ENCODE data around the gene NONO.
"Not testable (repeated sequence)": the region's sequence is repeated elsewhere in the genome, so short reads cannot be mapped to it uniquely, and the experiment has no call there.

Gene NONO

DNA sequence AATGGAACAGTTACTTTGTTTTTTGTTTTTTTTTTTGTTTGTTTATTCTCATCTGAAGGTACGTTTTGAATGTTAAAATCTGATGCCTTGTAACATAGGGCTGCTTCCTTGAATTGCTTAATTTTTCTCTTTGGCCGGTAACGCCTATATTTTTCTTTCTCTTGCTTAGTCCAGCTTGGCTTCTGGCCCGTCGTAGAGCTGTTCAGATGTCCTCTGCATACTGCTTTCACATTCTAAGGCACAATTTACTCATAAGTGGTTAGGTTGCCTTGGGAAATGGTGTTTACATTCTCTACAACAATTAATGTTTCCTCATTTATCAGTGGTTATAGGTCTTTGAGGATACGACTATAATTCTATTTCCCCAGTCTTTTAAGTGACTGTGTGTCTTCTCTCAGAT lies 7.9 kb downstream of the NONO start:
- Histone ChIP-seq H3K27ac (ENCODE audit: low read length) (no peak overlapping the region), H3K27me3 (ENCODE audit: control insufficient read depth in 1 of 2, insufficient read depth in 2 of 2, low read length in 2 of 2) (no peaks in the 10 kb centered on the region), H3K36me3 (ENCODE audit: control insufficient read depth in 2 of 2, insufficient read depth in 2 of 2, low read length in 2 of 2) (peaks cover 12 to 18% of the 10 kb centered on the region in 2 donors)

DNA sequence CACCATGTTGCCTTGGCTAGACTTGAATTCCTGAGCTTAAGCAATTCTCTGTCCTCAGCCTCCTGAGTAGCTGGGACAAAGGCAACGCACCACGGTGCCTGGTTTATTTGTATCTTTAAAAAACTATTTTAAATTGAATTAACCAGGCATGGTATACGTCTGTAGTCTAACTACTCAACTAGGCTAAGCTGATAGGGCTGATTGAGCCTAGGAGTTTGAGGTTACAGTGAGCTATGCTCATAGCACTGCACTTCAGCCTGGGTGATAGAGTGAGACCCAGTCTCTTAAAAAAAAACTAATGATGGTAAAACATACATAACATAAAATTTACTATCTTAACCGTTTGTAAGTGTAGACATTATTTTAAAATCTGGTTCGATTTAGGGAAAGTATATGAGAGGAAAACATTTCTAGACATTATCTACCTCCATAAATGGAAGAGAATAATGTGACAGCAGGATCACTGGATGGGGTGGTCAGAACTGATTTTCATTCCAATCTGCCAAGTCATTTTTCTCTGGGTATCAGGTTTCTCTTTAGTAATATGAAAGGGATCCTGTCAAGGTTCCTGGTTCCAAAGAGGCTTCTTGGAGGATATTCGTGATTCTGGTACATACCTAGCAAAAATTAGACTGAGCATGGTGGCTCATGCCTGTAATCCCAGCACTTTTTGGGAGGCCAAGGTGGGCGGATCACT lies 9.4 kb downstream of the NONO start:
- Histone ChIP-seq H3K4me1 (ENCODE audit: control insufficient read depth, insufficient read depth, low read length) (no peaks in the 10 kb centered on the region), H3K9me3 (ENCODE audit: control insufficient read depth in 2 of 2, low read length in 2 of 2) (no peaks in the 10 kb centered on the region), H3K27ac (ENCODE audit: low read length) (no peak overlapping the region), H3K36me3 (ENCODE audit: control insufficient read depth in 2 of 2, insufficient read depth in 2 of 2, low read length in 2 of 2) (peaks cover 21 to 32% of the 10 kb centered on the region in 2 donors), H3K9ac (ENCODE audit: low read length in 2 of 2) (no peak overlapping the region), H3K4me3 (ENCODE audit: low read length in 2 of 2) (no peak overlapping the region), H3K27me3 (ENCODE audit: control insufficient read depth in 1 of 2, insufficient read depth in 2 of 2, low read length in 2 of 2) (no peaks in the 10 kb centered on the region)

More for the DNA sequence above, 7.9 kb downstream of the NONO start:
- H3K9me3 ChIP-seq (ENCODE audit: control insufficient read depth in 2 of 2, low read length in 2 of 2) = no peaks in the 10 kb centered on the region
- H3K4me3 ChIP-seq (ENCODE audit: low read length in 2 of 2) = no peak overlapping the region
- H3K9ac ChIP-seq (ENCODE audit: low read length in 2 of 2) = no peak overlapping the region
- no peaks in the 10 kb centered on the region for H3K4me1 ChIP-seq (ENCODE audit: control insufficient read depth, insufficient read depth, low read length)

DNA sequence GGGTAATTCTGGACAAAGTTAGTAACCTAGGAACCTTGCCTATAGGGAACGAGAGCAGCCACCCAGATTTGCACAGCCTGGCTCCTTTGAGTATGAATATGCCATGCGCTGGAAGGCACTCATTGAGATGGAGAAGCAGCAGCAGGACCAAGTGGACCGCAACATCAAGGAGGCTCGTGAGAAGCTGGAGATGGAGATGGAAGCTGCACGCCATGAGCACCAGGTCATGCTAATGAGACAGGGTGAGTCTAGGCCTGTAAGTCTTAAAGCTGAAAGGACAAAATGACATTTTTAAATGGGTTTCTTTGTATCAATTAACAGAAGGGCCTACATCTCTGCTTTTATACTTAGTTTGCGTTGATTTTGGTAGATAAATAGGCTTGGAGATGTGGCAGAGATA lies 13.4 kb downstream of the NONO start:
- no peak overlapping the region for H3K4me3 ChIP-seq (ENCODE audit: low read length in 2 of 2)
- peaks cover 28 to 38% of the 10 kb centered on the region in 2 donors for H3K36me3 ChIP-seq (ENCODE audit: control insufficient read depth in 2 of 2, insufficient read depth in 2 of 2, low read length in 2 of 2)
- H3K27ac ChIP-seq (ENCODE audit: low read length) = no peak overlapping the region
- H3K9ac ChIP-seq (ENCODE audit: low read length in 2 of 2) = no peak overlapping the region
- no peaks in the 10 kb centered on the region for H3K9me3 ChIP-seq (ENCODE audit: control insufficient read depth in 2 of 2, low read length in 2 of 2)
- H3K27me3 ChIP-seq (ENCODE audit: control insufficient read depth in 1 of 2, insufficient read depth in 2 of 2, low read length in 2 of 2) = no peaks in the 10 kb centered on the region
- peaks cover 5% of the 10 kb centered on the region for H3K4me1 ChIP-seq (ENCODE audit: control insufficient read depth, insufficient read depth, low read length)

DNA sequence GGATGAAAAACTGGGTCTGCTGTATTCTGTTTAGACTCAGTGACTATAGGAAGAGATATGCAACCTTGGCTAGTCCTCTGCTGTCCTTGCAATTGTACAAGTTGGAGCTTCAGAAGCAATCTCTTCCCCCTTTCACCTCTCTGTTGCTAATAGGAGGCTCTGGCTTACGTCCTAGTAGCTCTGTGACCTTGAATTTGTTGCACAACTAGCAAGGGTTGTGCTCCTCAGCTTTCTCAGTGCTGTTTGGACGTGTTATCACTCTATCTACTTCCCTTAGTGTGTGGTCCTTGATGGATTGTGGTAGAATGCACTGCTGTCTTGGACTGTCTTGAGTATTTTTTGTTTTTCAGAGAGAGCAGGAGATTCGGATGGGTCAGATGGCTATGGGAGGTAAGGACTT lies 14.7 kb downstream of the NONO start:
- no peak overlapping the region for H3K9ac ChIP-seq (ENCODE audit: low read length in 2 of 2)
- H3K27me3 ChIP-seq (ENCODE audit: control insufficient read depth in 1 of 2, insufficient read depth in 2 of 2, low read length in 2 of 2) = no peaks in the 10 kb centered on the region
- H3K27ac ChIP-seq (ENCODE audit: low read length) = no peak overlapping the region
- H3K36me3 ChIP-seq (ENCODE audit: control insufficient read depth in 2 of 2, insufficient read depth in 2 of 2, low read length in 2 of 2) = peaks cover 25 to 34% of the 10 kb centered on the region in 2 donors
- H3K9me3 ChIP-seq (ENCODE audit: control insufficient read depth in 2 of 2, low read length in 2 of 2) = no peaks in the 10 kb centered on the region
- H3K4me1 ChIP-seq (ENCODE audit: control insufficient read depth, insufficient read depth, low read length) = peaks cover 5% of the 10 kb centered on the region
- H3K4me3 ChIP-seq (ENCODE audit: low read length in 2 of 2) = no peak overlapping the region

DNA sequence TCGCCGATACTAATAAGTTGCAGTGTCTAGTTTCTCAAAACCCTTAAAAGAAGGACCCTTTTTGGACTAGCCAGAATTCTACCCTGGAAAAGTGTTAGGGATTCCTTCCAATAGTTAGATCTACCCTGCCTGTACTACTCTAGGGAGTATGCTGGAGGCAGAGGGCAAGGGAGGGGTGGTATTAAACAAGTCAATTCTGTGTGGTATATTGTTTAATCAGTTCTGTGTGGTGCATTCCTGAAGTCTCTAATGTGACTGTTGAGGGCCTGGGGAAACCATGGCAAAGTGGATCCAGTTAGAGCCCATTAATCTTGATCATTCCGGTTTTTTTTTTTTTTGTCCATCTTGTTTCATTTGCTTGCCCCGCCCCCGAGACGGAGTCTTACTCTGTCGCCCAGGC lies 16.6 kb downstream of the NONO start:
- H3K9ac ChIP-seq (ENCODE audit: low read length in 2 of 2); H3K27ac ChIP-seq (ENCODE audit: low read length); H3K9me3 ChIP-seq (ENCODE audit: control insufficient read depth in 2 of 2, low read length in 2 of 2); H3K4me3 ChIP-seq (ENCODE audit: low read length in 2 of 2); H3K27me3 ChIP-seq (ENCODE audit: control insufficient read depth in 1 of 2, insufficient read depth in 2 of 2, low read length in 2 of 2): not testable (repeated sequence)
- Histone ChIP-seq H3K36me3 (ENCODE audit: control insufficient read depth in 2 of 2, insufficient read depth in 2 of 2, low read length in 2 of 2) (peaks cover 24 to 28% of the 10 kb centered on the region in 2 donors), H3K4me1 (ENCODE audit: control insufficient read depth, insufficient read depth, low read length) (peaks cover 11% of the 10 kb centered on the region)

DNA sequence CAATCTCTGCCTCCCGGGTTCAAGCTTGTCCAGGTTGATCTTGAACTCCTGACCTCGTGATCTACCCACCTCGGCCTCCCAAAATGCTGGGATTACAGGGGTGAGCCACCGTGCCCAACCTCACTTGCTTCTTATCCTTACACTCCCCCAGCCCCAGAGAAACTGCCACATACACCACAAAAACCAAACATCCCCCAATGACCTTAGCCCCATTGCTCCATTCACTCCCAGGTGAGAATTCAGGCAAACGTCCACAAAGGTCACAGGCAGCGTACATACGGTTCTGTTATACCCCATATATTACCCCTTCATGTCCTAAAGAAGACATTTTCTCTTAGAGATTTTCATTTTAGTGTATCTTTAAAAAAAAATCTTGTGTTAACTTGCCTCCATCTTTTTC lies 17.1 kb downstream of the NONO start:
- not testable (repeated sequence) for H3K4me3 ChIP-seq (ENCODE audit: low read length in 2 of 2); H3K9ac ChIP-seq (ENCODE audit: low read length in 2 of 2); H3K27me3 ChIP-seq (ENCODE audit: control insufficient read depth in 1 of 2, insufficient read depth in 2 of 2, low read length in 2 of 2); H3K27ac ChIP-seq (ENCODE audit: low read length); H3K9me3 ChIP-seq (ENCODE audit: control insufficient read depth in 2 of 2, low read length in 2 of 2)
- Histone ChIP-seq H3K36me3 (ENCODE audit: control insufficient read depth in 2 of 2, insufficient read depth in 2 of 2, low read length in 2 of 2) (peaks cover 24 to 32% of the 10 kb centered on the region in 2 donors), H3K4me1 (ENCODE audit: control insufficient read depth, insufficient read depth, low read length) (peaks cover 11% of the 10 kb centered on the region)

DNA sequence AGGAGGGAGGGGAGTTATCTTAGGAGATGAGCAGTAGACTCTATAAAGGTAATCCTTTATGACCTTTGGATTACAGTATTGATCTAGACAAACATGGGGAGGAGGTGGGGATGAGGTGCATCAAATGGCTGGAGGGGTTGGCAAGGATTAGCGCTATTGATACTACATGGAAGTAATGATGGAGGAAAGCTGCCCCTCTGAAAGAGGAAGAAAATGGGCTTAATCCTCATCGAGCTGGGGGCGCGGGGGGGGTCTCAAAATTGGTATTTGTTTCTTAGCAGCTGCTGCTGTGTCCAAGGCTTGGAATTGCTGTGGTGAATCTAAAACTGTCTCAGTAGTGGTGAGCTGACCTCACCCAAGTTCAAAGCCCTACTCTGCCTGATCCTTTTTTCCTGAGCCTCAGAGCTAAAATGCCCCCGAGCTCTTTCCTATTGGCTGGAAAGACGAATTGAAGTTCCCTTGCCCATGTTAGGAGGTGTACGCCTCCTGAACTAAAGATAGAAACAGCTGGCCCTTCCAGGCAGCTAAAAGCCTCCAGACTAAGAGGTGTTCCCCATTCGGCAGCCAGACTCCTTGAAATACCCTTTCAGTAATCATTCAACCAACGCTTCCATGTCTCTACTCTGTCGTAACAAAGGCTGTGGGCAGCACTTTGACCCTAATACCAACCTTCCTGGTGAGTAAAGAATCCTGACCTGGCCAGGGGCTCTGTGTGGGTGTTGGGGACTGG lies 17.9 kb downstream of the NONO start, which contains the start of gene ITGB1BP2:
Gene ITGB1BP2, plus strand, starts transcription at position 556 of the 730 bp plus-strand sequence. Its CDS starts 57 bp downstream, at position 613.
- H3K9me3 ChIP-seq (ENCODE audit: control insufficient read depth in 2 of 2, low read length in 2 of 2) = no peaks in the 10 kb centered on the region
- H3K36me3 ChIP-seq (ENCODE audit: control insufficient read depth in 2 of 2, insufficient read depth in 2 of 2, low read length in 2 of 2) = peaks cover 23 to 33% of the 10 kb centered on the region in 2 donors
- H3K4me1 ChIP-seq (ENCODE audit: control insufficient read depth, insufficient read depth, low read length) = peaks cover 11% of the 10 kb centered on the region
- peak within 1 kb of the TSS; percentile 61 to 64 for H3K9ac ChIP-seq (ENCODE audit: low read length in 2 of 2)
- H3K4me3 ChIP-seq (ENCODE audit: low read length in 2 of 2) = peak within 1 kb of the TSS; percentile 54 to 69
- H3K27ac ChIP-seq (ENCODE audit: low read length) = peak within 1 kb of the TSS; percentile 58
- no peaks in the 10 kb centered on the region for H3K27me3 ChIP-seq (ENCODE audit: control insufficient read depth in 1 of 2, insufficient read depth in 2 of 2, low read length in 2 of 2)

DNA sequence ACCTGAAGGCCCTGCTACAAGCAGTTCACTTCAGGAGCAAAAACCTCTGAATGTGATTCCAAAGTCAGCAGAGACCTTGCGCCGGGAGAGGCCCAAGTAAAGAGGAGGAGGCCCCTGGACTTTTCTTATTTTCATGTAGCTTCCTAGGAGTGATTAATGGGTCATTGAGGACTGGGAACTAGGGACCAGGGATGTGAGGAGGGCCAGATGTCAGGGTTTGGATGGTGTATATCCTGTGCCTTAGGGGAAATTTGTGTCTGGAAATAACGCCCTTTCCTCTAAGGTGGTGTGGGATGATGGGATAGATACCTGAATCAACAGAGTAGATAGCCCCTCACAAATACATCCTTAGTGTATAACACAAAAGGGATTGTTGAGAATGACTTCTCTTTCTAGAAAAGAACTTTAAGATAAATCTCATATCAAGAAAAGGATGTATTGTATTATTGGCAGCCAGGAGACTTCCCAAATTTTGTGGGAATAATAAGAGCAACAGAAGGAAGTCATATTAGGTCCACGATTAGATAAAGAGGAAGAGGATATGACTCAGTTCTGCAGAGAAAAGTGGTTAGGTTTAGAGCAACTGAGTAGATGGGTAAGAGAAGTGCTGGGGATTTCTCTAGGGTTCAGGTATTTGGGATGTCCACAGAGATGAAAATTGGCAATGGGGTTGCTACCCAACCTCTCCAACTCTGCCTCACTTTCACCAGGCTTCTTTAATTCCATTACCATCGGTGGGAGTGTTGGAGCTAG lies 19.2 kb downstream of the NONO start:
- Histone ChIP-seq H3K36me3 (ENCODE audit: control insufficient read depth in 2 of 2, insufficient read depth in 2 of 2, low read length in 2 of 2) (peaks cover 15 to 21% of the 10 kb centered on the region in 2 donors), H3K4me1 (ENCODE audit: control insufficient read depth, insufficient read depth, low read length) (peaks cover 11% of the 10 kb centered on the region), H3K4me3 (ENCODE audit: low read length in 2 of 2) (peak overlapping the region; percentile 54 to 69), H3K9ac (ENCODE audit: low read length in 2 of 2) (peak overlapping the region; percentile 42 to 61), H3K27me3 (ENCODE audit: control insufficient read depth in 1 of 2, insufficient read depth in 2 of 2, low read length in 2 of 2) (no peaks in the 10 kb centered on the region), H3K27ac (ENCODE audit: low read length) (peak overlapping the region; percentile 58), H3K9me3 (ENCODE audit: control insufficient read depth in 2 of 2, low read length in 2 of 2) (no peaks in the 10 kb centered on the region)

DNA sequence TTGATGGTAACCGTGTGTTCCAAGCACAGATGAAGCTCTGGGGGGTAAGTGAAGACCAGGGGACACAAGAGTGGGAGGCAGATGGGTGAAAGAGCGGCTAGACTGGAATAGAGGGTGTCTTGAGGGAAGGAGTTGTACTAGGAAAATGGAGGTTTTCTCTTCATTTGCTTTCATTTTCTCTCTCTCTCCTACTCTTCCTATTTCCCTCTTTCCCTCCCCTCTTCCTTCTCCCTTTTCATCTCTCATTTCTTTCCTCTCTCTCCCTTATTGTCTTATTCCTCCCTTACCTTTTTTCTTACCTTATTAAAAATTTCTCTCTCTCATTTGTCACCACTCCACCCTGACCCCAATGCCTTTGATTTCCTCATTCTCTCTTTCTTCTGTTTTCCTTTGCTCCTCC lies 21.1 kb downstream of the NONO start:
- Histone ChIP-seq H3K9ac (ENCODE audit: low read length in 2 of 2) (no peak overlapping the region), H3K27ac (ENCODE audit: low read length) (no peak overlapping the region), H3K4me3 (ENCODE audit: low read length in 2 of 2) (no peak overlapping the region), H3K36me3 (ENCODE audit: control insufficient read depth in 2 of 2, insufficient read depth in 2 of 2, low read length in 2 of 2) (peaks cover 6 to 7% of the 10 kb centered on the region in 2 donors), H3K9me3 (ENCODE audit: control insufficient read depth in 2 of 2, low read length in 2 of 2) (no peaks in the 10 kb centered on the region), H3K27me3 (ENCODE audit: control insufficient read depth in 1 of 2, insufficient read depth in 2 of 2, low read length in 2 of 2) (no peaks in the 10 kb centered on the region), H3K4me1 (ENCODE audit: control insufficient read depth, insufficient read depth, low read length) (peaks cover 11% of the 10 kb centered on the region)

DNA sequence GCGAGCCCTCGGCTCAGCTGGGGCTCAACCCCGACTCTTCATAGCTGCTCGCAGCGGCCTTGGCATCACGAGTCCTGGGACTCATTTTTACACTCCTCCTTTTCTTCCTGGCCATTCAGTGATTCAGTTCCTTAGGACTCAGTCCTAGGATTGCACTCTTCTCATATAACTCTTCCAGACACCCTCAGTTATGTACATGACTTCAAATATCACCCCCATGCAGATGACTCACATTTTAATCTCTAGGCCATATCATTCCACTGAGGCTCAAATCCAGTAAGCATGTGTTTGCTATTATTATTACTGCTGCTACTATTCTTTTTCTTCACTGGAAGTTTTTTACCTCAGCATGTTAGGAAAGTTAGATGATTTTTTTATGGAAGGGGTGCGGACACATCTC lies 32.5 kb downstream of the NONO start:
- no peak overlapping the region for H3K9ac ChIP-seq (ENCODE audit: low read length in 2 of 2)
- H3K4me3 ChIP-seq (ENCODE audit: low read length in 2 of 2) = no peak overlapping the region
- H3K27ac ChIP-seq (ENCODE audit: low read length) = no peak overlapping the region
- H3K4me1 ChIP-seq (ENCODE audit: control insufficient read depth, insufficient read depth, low read length) = no peaks in the 10 kb centered on the region
- H3K27me3 ChIP-seq (ENCODE audit: control insufficient read depth in 1 of 2, insufficient read depth in 2 of 2, low read length in 2 of 2) = no peaks in the 10 kb centered on the region
- no peaks in the 10 kb centered on the region for H3K36me3 ChIP-seq (ENCODE audit: control insufficient read depth in 2 of 2, insufficient read depth in 2 of 2, low read length in 2 of 2)
- H3K9me3 ChIP-seq (ENCODE audit: control insufficient read depth in 2 of 2, low read length in 2 of 2) = no peaks in the 10 kb centered on the region
